8988T (cell line): ENCODE measurements around the gene FAT1.

ENCODE experiments used
- DNase-seq: peaks from one replicate; pipeline ENCODE4 v3.0.0; 2011

The FAT1 gene

GRCh38 chr4:186599483-186599882, 124.2 kb downstream of the FAT1 start:
- no peak for DNase-seq

GRCh38 chr4:186598686-186599085, 125.0 kb downstream of the FAT1 start:
- DNase-seq = no peak

- no peak for DNase-seq
These were observed 126.7 kb downstream of the FAT1 start for GRCh38 chr4:186596850-186597390.

- no peak for DNase-seq
These were observed 127.3 kb downstream of the FAT1 start for GRCh38 chr4:186596346-186596745.

- DNase-seq = no peak
These were observed 130.1 kb downstream of the FAT1 start for GRCh38 chr4:186593587-186593973.

- DNase-seq = no peak
These were observed 130.6 kb downstream of the FAT1 start for GRCh38 chr4:186592966-186593586.

GRCh38 chr4:186592445-186592844, 131.2 kb downstream of the FAT1 start:
- DNase-seq = no peak

- DNase-seq = no peak
These were observed 132.0 kb downstream of the FAT1 start for GRCh38 chr4:186591651-186592050.

GRCh38 chr4:186588503-186588902, 135.2 kb downstream of the FAT1 start:
- no peak for DNase-seq

- DNase-seq = no peak
These were observed 136.1 kb downstream of the FAT1 start for GRCh38 chr4:186587416-186588018.

- DNase-seq = no peak
These were observed 137.5 kb downstream of the FAT1 start for GRCh38 chr4:186586205-186586604.

GRCh38 chr4:186584912-186585311, 138.7 kb downstream of the FAT1 start:
- DNase-seq = no peak

- DNase-seq = no peak
These were observed 142.2 kb downstream of the FAT1 start for GRCh38 chr4:186581421-186581820.

- no peak for DNase-seq
These were observed 143.0 kb downstream of the FAT1 start for GRCh38 chr4:186580669-186581068.

- DNase-seq = no peak
These were observed 153.3 kb downstream of the FAT1 start for GRCh38 chr4:186570193-186570996.

- no peak for DNase-seq
These were observed 154.0 kb downstream of the FAT1 start for GRCh38 chr4:186569533-186570192.

GRCh38 chr4:186566068-186566467, 157.6 kb downstream of the FAT1 start:
- DNase-seq = no peak

GRCh38 chr4:186563761-186564160, 159.9 kb downstream of the FAT1 start:
- DNase-seq = no peak

GRCh38 chr4:186561748-186562147, 161.9 kb downstream of the FAT1 start:
- DNase-seq = no peak

GRCh38 chr4:186560647-186561046, 163.0 kb downstream of the FAT1 start:
- no peak for DNase-seq

GRCh38 chr4:186557486-186557885, 166.2 kb downstream of the FAT1 start:
- no peak for DNase-seq

- no peak for DNase-seq
These were observed 166.6 kb downstream of the FAT1 start for GRCh38 chr4:186557061-186557460.
